Loucy (cell line): ENCODE measurements around the gene FUOM.
"Not testable (repeated sequence)": the region's sequence is repeated elsewhere in the genome, so short reads cannot be mapped to it uniquely, and the experiment has no call there.

Experiments
- H2AFZ ChIP-seq: fragments of 200-600 bp; sonication (generic); 2 replicates; pipeline ENCODE4 v1.6.0; 2016; ENCODE audit warnings: antibody characterized with exemption, mild to moderate bottlenecking, low read length, moderate library complexity
- H3F3A ChIP-seq: fragments of 200-600 bp; 2 replicates; pipeline ENCODE4 v1.6.0; 2016; ENCODE audit warnings: antibody characterized with exemption, low read depth, mild to moderate bottlenecking
- H3K27me3 ChIP-seq: fragments of 200-600 bp; sonication (generic); 2 replicates; pipeline ENCODE4 v1.6.1; 2014; ENCODE audit warnings: low read length, mild to moderate bottlenecking; ENCODE audit not compliant: insufficient read depth, poor library complexity, severe bottlenecking
- H3K36me3 ChIP-seq: fragments of 200-600 bp; sonication (generic); 2 replicates; pipeline ENCODE4 v1.6.1; 2016; ENCODE audit warnings: low read length; ENCODE audit not compliant: insufficient read depth
- H3K4me1 ChIP-seq: fragments of 200-600 bp; sonication (generic); 2 replicates; pipeline ENCODE4 v1.5.1; 2014; ENCODE audit warnings: low read length, mild to moderate bottlenecking; ENCODE audit not compliant: insufficient read depth, poor library complexity, severe bottlenecking
- H3K4me2 ChIP-seq: fragments of 200-600 bp; sonication (generic); 2 replicates; pipeline ENCODE4 v1.6.0; 2014; ENCODE audit warnings: antibody characterized with exemption, low read length, low read depth, mild to moderate bottlenecking; ENCODE audit not compliant: poor library complexity, severe bottlenecking
- H3K4me3 ChIP-seq: fragments of 200-600 bp; sonication (generic); 2 replicates; pipeline ENCODE4 v1.5.1; 2014; ENCODE audit warnings: low read length, mild to moderate bottlenecking, mixed read lengths; ENCODE audit not compliant: poor library complexity, severe bottlenecking
- H3K79me2 ChIP-seq: fragments of 200-600 bp; sonication (generic); 2 replicates; pipeline ENCODE4 v1.6.1; 2014; ENCODE audit warnings: low read length; ENCODE audit not compliant: insufficient read depth
- H3K9ac ChIP-seq: fragments of 200-600 bp; sonication (generic); 2 replicates; pipeline ENCODE4 v1.6.0; 2014; ENCODE audit warnings: mild to moderate bottlenecking, low read depth, low read length, moderate library complexity; ENCODE audit not compliant: poor library complexity, severe bottlenecking
- H3K9me2 ChIP-seq: fragments of 200-600 bp; sonication (generic); replicated peaks from 2 replicates; pipeline ENCODE4 v1.6.1; 2016; ENCODE audit warnings: low read depth, low read length, mixed read lengths
- H3K9me3 ChIP-seq: fragments of 200-600 bp; sonication (generic); 2 replicates; pipeline ENCODE4 v1.6.1; 2014; ENCODE audit warnings: mild to moderate bottlenecking, antibody characterized with exemption, low read length, low read depth; ENCODE audit not compliant: insufficient read depth
- H4K20me1 ChIP-seq: fragments of 200-600 bp; sonication (generic); 2 replicates; pipeline ENCODE4 v1.6.0; 2014; ENCODE audit warnings: antibody characterized with exemption, low read length, mild to moderate bottlenecking; ENCODE audit not compliant: insufficient read depth, poor library complexity, severe bottlenecking
- EZH2phosphoT487 ChIP-seq: fragments of 200-600 bp; IDR thresholded peaks from 2 replicates; pipeline ENCODE4 v1.6.1; 2018; ENCODE audit warnings: antibody characterized with exemption, mild to moderate bottlenecking, moderate library complexity, borderline replicate concordance
- TF ChIP-seq, protein P1 (sequence below): fragments of 200-600 bp; sonication (generic); conservative IDR thresholded peaks from 2 replicates; pipeline ENCODE4 v1.5.1; 2014; ENCODE audit warnings: mild to moderate bottlenecking, antibody characterized with exemption, low read length

Gene FUOM

GRCh38 chr10:133368153-133368552, 10.3 kb upstream of the FUOM start:
- H3K9ac ChIP-seq: peak overlapping the region; percentile 12

GRCh38 chr10:133367461-133367860, 9.6 kb upstream of the FUOM start:
- H3K4me1 ChIP-seq: peaks cover 10% of the 10 kb centered on the region
- H3K4me2 ChIP-seq, H3K9ac ChIP-seq, H3F3A ChIP-seq, H2AFZ ChIP-seq, H4K20me1 ChIP-seq, H3K4me3 ChIP-seq, H3K9me3 ChIP-seq, H3K27me3 ChIP-seq, H3K9me2 ChIP-seq: not testable (repeated sequence)
- peaks cover 22% of the 10 kb centered on the region; the same call in 1 of the 2 replicates for H3K36me3 ChIP-seq
- H3K79me2 ChIP-seq: peaks cover 17% of the 10 kb centered on the region

More at GRCh38 chr10:133368153-133368552, 10.3 kb upstream of the FUOM start:
- Histone ChIP-seq H3K9me2 (no peaks in the 10 kb centered on the region), H3K4me3 (no peak overlapping the region), H3F3A (no peaks in the 10 kb centered on the region), H3K4me1 (peaks cover 11% of the 10 kb centered on the region), H3K36me3 (peaks cover 17% of the 10 kb centered on the region; the same call in 1 of the 2 replicates), H3K4me2 (no peak overlapping the region), H3K9me3 (no peaks in the 10 kb centered on the region), H3K79me2 (peaks cover 19% of the 10 kb centered on the region), H4K20me1 (peaks cover 6% of the 10 kb centered on the region), H2AFZ (no peak overlapping the region), H3K27me3 (no peaks in the 10 kb centered on the region)
- TF ChIP-seq, protein P1, sequence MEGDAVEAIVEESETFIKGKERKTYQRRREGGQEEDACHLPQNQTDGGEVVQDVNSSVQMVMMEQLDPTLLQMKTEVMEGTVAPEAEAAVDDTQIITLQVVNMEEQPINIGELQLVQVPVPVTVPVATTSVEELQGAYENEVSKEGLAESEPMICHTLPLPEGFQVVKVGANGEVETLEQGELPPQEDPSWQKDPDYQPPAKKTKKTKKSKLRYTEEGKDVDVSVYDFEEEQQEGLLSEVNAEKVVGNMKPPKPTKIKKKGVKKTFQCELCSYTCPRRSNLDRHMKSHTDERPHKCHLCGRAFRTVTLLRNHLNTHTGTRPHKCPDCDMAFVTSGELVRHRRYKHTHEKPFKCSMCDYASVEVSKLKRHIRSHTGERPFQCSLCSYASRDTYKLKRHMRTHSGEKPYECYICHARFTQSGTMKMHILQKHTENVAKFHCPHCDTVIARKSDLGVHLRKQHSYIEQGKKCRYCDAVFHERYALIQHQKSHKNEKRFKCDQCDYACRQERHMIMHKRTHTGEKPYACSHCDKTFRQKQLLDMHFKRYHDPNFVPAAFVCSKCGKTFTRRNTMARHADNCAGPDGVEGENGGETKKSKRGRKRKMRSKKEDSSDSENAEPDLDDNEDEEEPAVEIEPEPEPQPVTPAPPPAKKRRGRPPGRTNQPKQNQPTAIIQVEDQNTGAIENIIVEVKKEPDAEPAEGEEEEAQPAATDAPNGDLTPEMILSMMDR: no peak
- TF ChIP-seq EZH2phosphoT487: no peak

- Histone ChIP-seq H3K4me2 (no peak overlapping the region), H3K9ac (no peak overlapping the region), H3K27me3 (no peaks in the 10 kb centered on the region), H3K4me1 (peaks cover 5% of the 10 kb centered on the region), H4K20me1 (no peaks in the 10 kb centered on the region), H3K79me2 (peaks cover 10% of the 10 kb centered on the region; the same call in 1 of the 2 replicates), H3K36me3 (peaks cover 22% of the 10 kb centered on the region; the same call in 1 of the 2 replicates), H3K9me2 (no peaks in the 10 kb centered on the region), H3K9me3 (no peaks in the 10 kb centered on the region), H3F3A (peaks cover 3% of the 10 kb centered on the region; the same call in 1 of the 2 replicates), H2AFZ (no peak overlapping the region), H3K4me3 (no peak overlapping the region)
- TF ChIP-seq, protein P1: no peak
- no peak for TF ChIP-seq EZH2phosphoT487
Measured at GRCh38 chr10:133366751-133367150, 8.9 kb upstream of the FUOM start.

DNA sequence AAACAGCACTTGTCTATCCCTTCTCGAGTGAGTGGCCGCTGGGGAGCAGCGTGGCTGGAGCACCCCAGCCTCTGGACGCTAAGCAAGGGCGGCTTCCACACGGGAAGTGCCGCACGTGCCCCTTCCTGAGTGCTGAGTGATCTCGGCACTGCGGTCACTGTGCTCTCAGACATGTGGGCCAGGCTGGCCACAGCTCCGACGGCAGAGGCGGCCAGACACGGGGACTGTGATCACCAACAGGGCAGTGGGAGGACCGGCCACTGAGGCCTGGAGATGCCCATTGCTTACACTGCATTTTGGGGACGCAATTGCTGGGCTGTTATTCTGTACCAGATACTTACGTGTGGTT, 8.3 kb upstream of the FUOM start:
- H2AFZ ChIP-seq: no peak overlapping the region
- peaks cover 5% of the 10 kb centered on the region for H3K4me1 ChIP-seq
- no peaks in the 10 kb centered on the region for H3K27me3 ChIP-seq
- no peaks in the 10 kb centered on the region for H3K9me3 ChIP-seq
- no peak overlapping the region for H3K9ac ChIP-seq
- H3K9me2 ChIP-seq: no peaks in the 10 kb centered on the region
- H3K4me3 ChIP-seq: no peak overlapping the region
- H3K79me2 ChIP-seq: peaks cover 5% of the 10 kb centered on the region; the same call in 1 of the 2 replicates
- peaks cover 3% of the 10 kb centered on the region; the same call in 1 of the 2 replicates for H3F3A ChIP-seq
- H3K4me2 ChIP-seq: no peak overlapping the region
- TF ChIP-seq, protein P1: no peak
- no peak for TF ChIP-seq EZH2phosphoT487
- H3K36me3 ChIP-seq: peaks cover 22% of the 10 kb centered on the region; the same call in 1 of the 2 replicates
- no peaks in the 10 kb centered on the region for H4K20me1 ChIP-seq
